Heart right ventricle (tissue), 16 donors: ENCODE results near the gene ZNF438. TPM values are rescaled to one million over a fixed set of nuclear protein-coding genes. Genes with fewer than 3 reads are reported as not detected.

Experiments used
- ATAC-seq, 8 donors: fragments of 200-7000 bp; cut with Tn5 transposase; one replicate each; pipeline ENCODE4 v1.9.1; 2020; ENCODE audit warnings: mild to moderate bottlenecking in 8 of 8, moderate library complexity in 8 of 8, moderate number of reproducible peaks in 1 of 8
- DNase-seq, 2 donors: peaks; one replicate each; pipeline ENCODE4 v3.0.0-alpha.2; 2020
- H3K27ac ChIP-seq, 10 donors: fragments of 200-600 bp; sonication (generic) in 2 of 10; one replicate each; pipeline versions ENCODE4 v1.5.0 to v1.8.0; 2020 to 2022; ENCODE audit warnings: mild to moderate bottlenecking in 3 of 10
- H3K27me3 ChIP-seq, 7 donors: fragments of 200-600 bp; one replicate each; pipeline ENCODE4 v1.8.0; 2021 to 2022; ENCODE audit warnings: mild to moderate bottlenecking in 2 of 7
- H3K36me3 ChIP-seq, 9 donors: fragments of 200-600 bp; sonication (generic) in 1 of 9; one replicate each; pipeline versions ENCODE4 v1.5.0 to v1.8.0; 2020 to 2022; ENCODE audit warnings: mild to moderate bottlenecking in 2 of 9
- H3K4me1 ChIP-seq, 9 donors: fragments of 200-600 bp; sonication (generic) in 1 of 9; one replicate each; pipeline versions ENCODE4 v1.5.0 to v1.8.0; 2020 to 2022; ENCODE audit warnings: mild to moderate bottlenecking in 4 of 9
- H3K4me3 ChIP-seq, 10 donors: fragments of 200-600 bp; sonication (generic) in 2 of 10; one replicate each; pipeline versions ENCODE4 v1.5.0 to v1.8.0; 2020 to 2022; ENCODE audit warnings: mild to moderate bottlenecking in 7 of 10, moderate library complexity in 2 of 10
- H3K9me3 ChIP-seq, 11 donors: fragments of 200-600 bp in 10 of 11; sonication (generic) in 2 of 11; one replicate each; pipeline versions ENCODE4 v1.5.0 to v1.8.0; 2013 to 2022; ENCODE audit warnings: mild to moderate bottlenecking in 2 of 11, control low read depth in 1 of 11, moderate library complexity in 1 of 11
- WGBS, 2 donors: extraction: QIAGEN DNeasy Blood & Tissue Kit; methylation state at CpG; one replicate each; pipeline ENCODE4 v1.1.7; 2013; ENCODE audit warnings: inconsistent platforms in 1 of 2; 5-methylcytosine and 5-hydroxymethylcytosine counted together
- intact Hi-C, 10 donors: fragments of 100-400 bp; cut with DNase I; formaldehyde crosslinking; loops; one replicate each; pipeline versions ENCODE4 v1.11.1 to v1.14.2; 2022
- polyA plus RNA-seq, 2 donors: library from polyadenylated mRNA; stranded (reverse); fragments of 200-250 nt; gene quantifications; one replicate each; pipeline ENCODE4 v1.2.3, GENCODE V29; 2013
- total RNA-seq, 10 donors: library from RNA; stranded (reverse); fragmentation: NEBNext Ultra II Directional in 3 of 10; extraction: Animal tissue kit (Norgen Biotek cat#: 25700) in 3 of 10; gene quantifications; one replicate each; pipeline versions ENCODE4 v1.2.1 to v1.2.4, GENCODE V29; 2021 to 2023
- TF ChIP-seq, protein P1 (sequence below), 9 donors: fragments of 200-600 bp; sonication (generic) in 2 of 9; IDR thresholded peaks; one replicate each; pipeline versions ENCODE4 v1.5.0 to v1.8.0; 2021 to 2022; ENCODE audit warnings: antibody characterized with exemption in 9 of 9, mild to moderate bottlenecking in 5 of 9, moderate library complexity in 1 of 9
- donor health status: Arrhythmogenic right ventricular cardiomyopathy.
- donor health status: ischemic (EF 13 %, LVEDD 7.1; RV severe dilation, severe dysfunction).
- donor health status: healthy with polysubstance abuse.
- donor health status: DM: no; HTN: yes; CAD: no.
- donor health status: DM: no; HTN: no; CAD: no.
- donor health status: ischemic (EF 25% LVEDD 6.9; RV normal size, moderate dysfunction).
- donor health status: ischemic (EF 25% LVEDD 5.7; RV mildly dilated, moderate dysfunction).
- donor health status: healthy.
- donor health status: DM: yes; HTN: yes; CAD: no.
- donor health status: Ischemic cardiomyopathy.
- donor health status: ischemic (EF 35%, LVEDD 5.7; RV mildly dilated, moderate dysfunction).
- donor health status: nonischemic (EF 11% LVEDD 7.7; RV severe dilation, severe dysfunction).
- donor health status: DM: yes; HTN: yes; CAD: no.
- donor health status: PGD.
- donor health status: ischemic (EF 29% LVEDD 5.4; RV normal size, mild dysfunction).
- donor health status: nonischemic (EF 23%, LVEDD 6.1; RV moderate dilation, normal function).

ZNF438 gene
- total and polyA plus RNA-seq, 12 donors: 7.8 to 21.1 (median 12.4) TPM

DNA sequence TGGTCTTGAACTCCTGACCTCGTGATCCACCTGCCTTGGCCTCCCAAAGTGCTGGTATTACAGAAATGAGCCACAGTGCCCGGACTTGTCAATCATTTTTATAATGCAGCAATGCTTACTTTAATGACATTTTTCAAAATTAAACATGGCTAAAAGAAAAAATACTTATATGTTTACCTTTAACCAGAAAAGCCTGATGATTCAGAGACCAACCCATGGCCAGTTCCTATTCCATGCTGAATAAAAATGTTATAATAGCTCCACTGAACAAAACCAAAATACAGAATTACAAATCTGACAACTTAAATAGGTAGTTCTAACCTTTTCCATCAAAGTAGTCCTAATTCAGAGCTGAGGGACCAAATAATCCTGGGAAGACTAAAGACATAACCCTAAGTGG, 21.6 kb downstream of the ZNF438 start:
- Histone ChIP-seq H3K9me3 (no peaks in the 10 kb centered on the region), H3K27ac (peak overlapping the region in 3 of 10 donors; percentile 11 to 61 (median 14)), H3K36me3 (no peaks in the 10 kb centered on the region), H3K4me1 (peaks cover 11 to 72% (median 38%) of the 10 kb centered on the region in 9 donors), H3K27me3 (no peaks in the 10 kb centered on the region), H3K4me3 (no peak overlapping the region)
- WGBS, 2 donors: 96 to 97% methylated on average over 2 of the region's 2 CpGs
- DNase-seq (no peak), ATAC-seq (no peak)
- TF ChIP-seq, protein P1, sequence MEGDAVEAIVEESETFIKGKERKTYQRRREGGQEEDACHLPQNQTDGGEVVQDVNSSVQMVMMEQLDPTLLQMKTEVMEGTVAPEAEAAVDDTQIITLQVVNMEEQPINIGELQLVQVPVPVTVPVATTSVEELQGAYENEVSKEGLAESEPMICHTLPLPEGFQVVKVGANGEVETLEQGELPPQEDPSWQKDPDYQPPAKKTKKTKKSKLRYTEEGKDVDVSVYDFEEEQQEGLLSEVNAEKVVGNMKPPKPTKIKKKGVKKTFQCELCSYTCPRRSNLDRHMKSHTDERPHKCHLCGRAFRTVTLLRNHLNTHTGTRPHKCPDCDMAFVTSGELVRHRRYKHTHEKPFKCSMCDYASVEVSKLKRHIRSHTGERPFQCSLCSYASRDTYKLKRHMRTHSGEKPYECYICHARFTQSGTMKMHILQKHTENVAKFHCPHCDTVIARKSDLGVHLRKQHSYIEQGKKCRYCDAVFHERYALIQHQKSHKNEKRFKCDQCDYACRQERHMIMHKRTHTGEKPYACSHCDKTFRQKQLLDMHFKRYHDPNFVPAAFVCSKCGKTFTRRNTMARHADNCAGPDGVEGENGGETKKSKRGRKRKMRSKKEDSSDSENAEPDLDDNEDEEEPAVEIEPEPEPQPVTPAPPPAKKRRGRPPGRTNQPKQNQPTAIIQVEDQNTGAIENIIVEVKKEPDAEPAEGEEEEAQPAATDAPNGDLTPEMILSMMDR (IDR thresholded peaks at IDR 0.05): no peak
- intact Hi-C loops: no loop called here

DNA sequence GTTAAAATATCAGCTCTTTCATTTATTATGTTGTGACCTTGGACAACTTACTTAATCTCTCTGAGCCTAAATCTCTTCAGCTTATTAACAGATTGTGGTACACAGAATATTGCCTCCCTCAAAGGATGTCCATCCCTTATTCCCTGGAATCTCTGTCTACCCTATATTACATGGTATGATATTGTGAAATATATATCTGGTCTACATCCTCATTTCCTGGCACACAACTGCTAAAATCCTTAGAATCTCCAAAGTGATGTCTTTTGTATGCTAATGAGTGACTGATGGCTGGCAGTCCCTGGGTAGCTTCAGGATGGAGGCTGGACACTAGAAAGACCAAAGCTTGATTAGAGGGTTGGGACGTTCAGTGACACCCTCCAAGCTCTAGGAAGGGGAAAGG, 25.8 kb downstream of the ZNF438 start:
- DNase-seq (no peak), ATAC-seq (no peak)
- intact Hi-C loops: no loop called here
- no peaks in the 10 kb centered on the region for H3K9me3 ChIP-seq
- H3K27me3 ChIP-seq: no peaks in the 10 kb centered on the region
- no peak overlapping the region for H3K4me3 ChIP-seq
- H3K36me3 ChIP-seq: no peaks in the 10 kb centered on the region
- H3K27ac ChIP-seq: peak overlapping the region in 2 of 10 donors; percentile 5 to 81
- TF ChIP-seq, protein P1 (IDR thresholded peaks at IDR 0.05): no peak
- H3K4me1 ChIP-seq: peaks cover under 1 to 68% (median 28%) of the 10 kb centered on the region in 9 donors
- WGBS, 2 donors: 93 to 100% methylated on average over 1 of the region's 1 CpG

DNA sequence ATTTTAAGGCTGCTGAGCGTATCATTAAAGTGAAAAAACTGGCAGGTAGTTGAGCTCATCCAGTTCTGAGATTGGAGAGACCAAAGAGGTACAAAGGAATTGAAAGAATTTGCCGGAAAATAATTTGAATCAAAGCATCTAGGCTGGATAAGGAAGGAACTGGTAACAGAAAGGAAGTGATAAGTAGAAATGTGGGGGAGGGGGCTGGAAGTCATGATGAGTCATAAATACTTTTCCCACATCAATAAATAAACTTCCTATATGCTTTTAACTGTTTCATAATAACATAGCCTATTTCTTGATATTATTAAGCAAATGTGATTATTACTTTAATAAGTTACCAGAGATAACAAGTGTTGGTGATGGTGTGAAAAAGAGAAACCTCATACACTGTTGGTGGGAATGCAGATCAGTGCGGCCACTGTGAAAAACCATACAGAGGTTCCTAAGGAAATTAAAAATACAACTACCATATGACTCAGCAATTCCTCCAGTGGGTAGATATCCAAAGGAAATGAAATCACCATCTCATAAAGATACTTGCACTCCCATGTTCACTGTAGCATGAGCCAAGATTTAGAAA, 27.0 kb downstream of the ZNF438 start:
- intact Hi-C loops: no loop called here
- no peaks in the 10 kb centered on the region for H3K27me3 ChIP-seq

DNA sequence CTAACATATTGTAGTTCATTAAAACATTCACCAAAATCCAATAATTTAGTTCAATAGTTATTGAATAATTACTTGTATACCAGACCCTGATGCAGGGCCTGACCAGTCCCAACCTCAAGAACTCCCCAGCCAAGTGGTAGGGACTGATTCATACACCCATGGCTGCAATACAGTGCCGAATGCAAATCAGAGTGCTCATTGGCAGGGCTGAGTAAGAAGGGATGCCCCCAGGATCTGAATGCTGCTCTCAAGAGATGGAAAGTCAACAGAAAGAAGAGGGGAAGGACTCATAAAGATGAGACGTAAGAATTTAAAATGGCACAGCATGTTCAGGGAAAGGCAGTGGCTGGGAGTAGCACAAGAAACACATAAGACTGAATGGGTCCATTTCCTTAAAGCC, 29.9 kb downstream of the ZNF438 start:
- Histone ChIP-seq H3K9me3 (no peaks in the 10 kb centered on the region), H3K27me3 (no peaks in the 10 kb centered on the region), H3K36me3 (no peaks in the 10 kb centered on the region), H3K4me1 (peaks cover 0 to 80% (median 32%) of the 10 kb centered on the region in 9 donors), H3K27ac (peak overlapping the region in 1 of 10 donors; percentile 87), H3K4me3 (no peak overlapping the region)
- ATAC-seq (peak in 1 of 8 donors; percentile 51), DNase-seq (no peak)
- WGBS, 2 donors: 94 to 98% methylated on average over 2 of the region's 2 CpGs
- intact Hi-C loops: no loop called here
- TF ChIP-seq, protein P1 (IDR thresholded peaks at IDR 0.05): no peak

More for the DNA sequence above, 27.0 kb downstream of the ZNF438 start:
- DNase-seq (no peak), ATAC-seq (peak in 6 of 8 donors; percentile 23 to 73 (median 55))
- no peak overlapping the region for H3K4me3 ChIP-seq
- peaks cover 0 to 78% (median 26%) of the 10 kb centered on the region in 9 donors for H3K4me1 ChIP-seq
- TF ChIP-seq, protein P1 (IDR thresholded peaks at IDR 0.05): no peak
- no peaks in the 10 kb centered on the region for H3K36me3 ChIP-seq
- H3K9me3 ChIP-seq: no peaks in the 10 kb centered on the region
- 63 to 66% methylated on average over 3 of the region's 3 CpGs for WGBS, 2 donors
- peak overlapping the region in 6 of 10 donors; percentile 21 to 81 (median 56) for H3K27ac ChIP-seq
